ENCODE results near the gene NAALADL2. TPM values are rescaled to one million over a fixed set of nuclear protein-coding genes. Genes with fewer than 3 reads are reported as not detected.

Gene NAALADL2
- total and polyA plus RNA-seq, 2 of the 8 experiments (the other 6 are each of a cell fraction or from before 2014, with no cell fraction given), result 0.12 to 0.22 TPM

- no peak for TF ChIP-seq JUN (IDR thresholded peaks at IDR 0.05; ENCODE audit: low read depth, low read length)
- TF ChIP-seq RNF2 (IDR thresholded peaks at IDR 0.05; ENCODE audit: borderline replicate concordance, low read depth, low read length, missing control alignments, poor library complexity, severe bottlenecking), result no peak
- TF ChIP-seq KDM1A (IDR thresholded peaks at IDR 0.05; ENCODE audit: borderline replicate concordance, low read length), result no peak
- no peak for TF ChIP-seq TEAD4 (IDR thresholded peaks at IDR 0.05; ENCODE audit: low read depth, low read length)
- TF ChIP-seq NANOG (IDR thresholded peaks at IDR 0.05; ENCODE audit: insufficient read depth, low read depth, low read length, poor library complexity, severe bottlenecking), result no peak
- no peak for TF ChIP-seq SP1 (IDR thresholded peaks at IDR 0.05; ENCODE audit: low read depth, low read length)
- TF ChIP-seq EZH2 (IDR thresholded peaks at IDR 0.05; ENCODE audit: low read depth, low read length, severe bottlenecking), result no peak
These were observed 554.8 kb downstream of the NAALADL2 start (continued) for GRCh38 chr3:175413926-175414325.
